Nephron progenitor cell (in vitro differentiated cells): ENCODE data around the gene NR6A1.

Experiments used
- DNase-seq: peaks from one replicate; pipeline ENCODE4 v3.0.0; 2021
- H3K27ac Mint-ChIP-seq: 2 replicates; pipeline ENCODE4 v1.8.0; 2021; ENCODE audit warnings: mild to moderate bottlenecking, moderate library complexity, mixed read lengths
- H3K27me3 Mint-ChIP-seq: 2 replicates; pipeline ENCODE4 v1.8.0; 2021; ENCODE audit warnings: mild to moderate bottlenecking, low read depth, mixed read lengths; ENCODE audit not compliant: poor library complexity
- H3K36me3 Mint-ChIP-seq: 2 replicates; pipeline ENCODE4 v1.8.0; 2021; ENCODE audit warnings: low read depth, mixed read lengths
- H3K4me1 Mint-ChIP-seq: 2 replicates; pipeline ENCODE4 v1.8.0; 2021; ENCODE audit warnings: mixed read lengths
- H3K4me3 Mint-ChIP-seq: 2 replicates; pipeline ENCODE4 v1.8.0; 2021; ENCODE audit warnings: mild to moderate bottlenecking, moderate library complexity, mixed read lengths
- H3K9me3 Mint-ChIP-seq: 2 replicates; pipeline ENCODE4 v1.8.0; 2021; ENCODE audit warnings: mild to moderate bottlenecking, moderate library complexity, mixed read lengths
- TF ChIP-seq, protein P1 (sequence below): fragments of 200-600 bp; sonication (generic); IDR thresholded peaks from 2 replicates; pipeline ENCODE4 v1.5.0; 2021; ENCODE audit warnings: antibody characterized with exemption

Gene NR6A1

GRCh38 chr9:124514125-124514524, 257.0 kb downstream of the NR6A1 start:
- Mint-ChIP-seq H3K36me3 (peaks cover 21% of the 10 kb centered on the region), H3K27ac (no peak overlapping the region), H3K4me3 (no peak overlapping the region), H3K9me3 (no peaks in the 10 kb centered on the region), H3K27me3 (peaks cover 18% of the 10 kb centered on the region), H3K4me1 (peaks cover 17% of the 10 kb centered on the region)
- TF ChIP-seq, protein P1, sequence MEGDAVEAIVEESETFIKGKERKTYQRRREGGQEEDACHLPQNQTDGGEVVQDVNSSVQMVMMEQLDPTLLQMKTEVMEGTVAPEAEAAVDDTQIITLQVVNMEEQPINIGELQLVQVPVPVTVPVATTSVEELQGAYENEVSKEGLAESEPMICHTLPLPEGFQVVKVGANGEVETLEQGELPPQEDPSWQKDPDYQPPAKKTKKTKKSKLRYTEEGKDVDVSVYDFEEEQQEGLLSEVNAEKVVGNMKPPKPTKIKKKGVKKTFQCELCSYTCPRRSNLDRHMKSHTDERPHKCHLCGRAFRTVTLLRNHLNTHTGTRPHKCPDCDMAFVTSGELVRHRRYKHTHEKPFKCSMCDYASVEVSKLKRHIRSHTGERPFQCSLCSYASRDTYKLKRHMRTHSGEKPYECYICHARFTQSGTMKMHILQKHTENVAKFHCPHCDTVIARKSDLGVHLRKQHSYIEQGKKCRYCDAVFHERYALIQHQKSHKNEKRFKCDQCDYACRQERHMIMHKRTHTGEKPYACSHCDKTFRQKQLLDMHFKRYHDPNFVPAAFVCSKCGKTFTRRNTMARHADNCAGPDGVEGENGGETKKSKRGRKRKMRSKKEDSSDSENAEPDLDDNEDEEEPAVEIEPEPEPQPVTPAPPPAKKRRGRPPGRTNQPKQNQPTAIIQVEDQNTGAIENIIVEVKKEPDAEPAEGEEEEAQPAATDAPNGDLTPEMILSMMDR, result no peak
- DNase-seq, result no peak

DNA sequence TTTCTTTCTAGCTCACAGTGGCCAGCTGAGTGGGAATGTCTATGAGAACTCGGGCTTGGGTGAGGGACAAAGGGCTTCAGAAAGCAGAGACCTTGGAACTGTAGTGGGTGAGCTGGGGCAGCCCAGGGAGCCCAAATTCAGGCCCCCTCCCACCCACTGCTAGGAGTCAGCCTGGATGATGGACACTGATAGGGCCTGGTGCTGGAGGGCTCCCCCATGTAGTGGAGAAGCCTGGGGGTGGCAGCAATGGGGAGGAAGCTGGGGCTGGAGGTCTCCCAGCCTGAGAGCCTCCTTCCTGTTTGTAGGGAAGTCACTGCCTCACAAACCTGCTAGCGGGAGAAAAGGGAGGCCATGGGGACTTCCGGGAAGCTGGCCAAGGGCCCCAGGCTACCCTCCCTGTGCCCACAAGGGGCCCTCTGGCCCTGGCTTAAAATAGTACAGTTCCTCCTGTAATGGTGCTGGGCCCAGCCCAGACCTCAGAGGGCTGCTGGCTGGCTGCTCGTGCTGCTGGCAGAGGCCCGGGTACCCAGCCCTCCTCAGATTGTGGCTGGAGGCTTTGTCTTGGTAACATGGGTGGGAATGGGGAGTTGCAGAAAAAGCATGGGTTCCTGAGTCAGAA, 257.6 kb downstream of the NR6A1 start:
- TF ChIP-seq, protein P1, result no peak
- Mint-ChIP-seq H3K27ac (no peak overlapping the region), H3K4me1 (peaks cover 17% of the 10 kb centered on the region), H3K4me3 (no peak overlapping the region), H3K9me3 (no peaks in the 10 kb centered on the region), H3K36me3 (peaks cover 16% of the 10 kb centered on the region), H3K27me3 (peaks cover 19% of the 10 kb centered on the region)
- no peak for DNase-seq

- no peaks in the 10 kb centered on the region for H3K9me3 Mint-ChIP-seq
- H3K27ac Mint-ChIP-seq, result no peak overlapping the region
- no peak overlapping the region for H3K4me3 Mint-ChIP-seq
- no peak for DNase-seq
- H3K27me3 Mint-ChIP-seq, result peaks cover 25% of the 10 kb centered on the region
- H3K4me1 Mint-ChIP-seq, result peaks cover 17% of the 10 kb centered on the region
- TF ChIP-seq, protein P1, result no peak
- H3K36me3 Mint-ChIP-seq, result peaks cover 10% of the 10 kb centered on the region
These were observed 258.3 kb downstream of the NR6A1 start for GRCh38 chr9:124512806-124513204.

GRCh38 chr9:124511891-124512805, 259.0 kb downstream of the NR6A1 start:
- no peak overlapping the region for H3K27ac Mint-ChIP-seq
- H3K4me3 Mint-ChIP-seq, result no peak overlapping the region
- peaks cover 21% of the 10 kb centered on the region for H3K4me1 Mint-ChIP-seq
- H3K9me3 Mint-ChIP-seq, result no peaks in the 10 kb centered on the region
- TF ChIP-seq, protein P1, result no peak
- peaks cover 3% of the 10 kb centered on the region for H3K36me3 Mint-ChIP-seq
- H3K27me3 Mint-ChIP-seq, result peaks cover 29% of the 10 kb centered on the region
- no peak for DNase-seq

GRCh38 chr9:124511426-124511840, 259.7 kb downstream of the NR6A1 start:
- Mint-ChIP-seq H3K4me1 (peaks cover 26% of the 10 kb centered on the region), H3K36me3 (no peaks in the 10 kb centered on the region), H3K27me3 (peaks cover 34% of the 10 kb centered on the region), H3K27ac (no peak overlapping the region), H3K9me3 (no peaks in the 10 kb centered on the region), H3K4me3 (no peak overlapping the region)
- TF ChIP-seq, protein P1, result no peak
- no peak for DNase-seq
